IPS-18a (cell line): ENCODE results near the gene ZMYND8.
"Not testable (repeated sequence)": the region's sequence is repeated elsewhere in the genome, so short reads cannot be mapped to it uniquely, and the experiment has no call there.

Source experiments
- H3K27ac ChIP-seq: one replicate; pipeline ENCODE4 v1.5.1; 2013; ENCODE audit warnings: low read length
- H3K27me3 ChIP-seq: one replicate; pipeline ENCODE4 v1.6.1; 2013; ENCODE audit warnings: mild to moderate bottlenecking, low read length; ENCODE audit not compliant: control insufficient read depth, insufficient read depth
- H3K36me3 ChIP-seq: one replicate; pipeline ENCODE4 v1.6.1; 2013; ENCODE audit warnings: low read depth, low read length; ENCODE audit not compliant: control insufficient read depth
- H3K4me1 ChIP-seq: one replicate; pipeline ENCODE4 v1.6.1; 2013; ENCODE audit warnings: low read depth, low read length; ENCODE audit not compliant: control insufficient read depth
- H3K4me3 ChIP-seq: one replicate; pipeline ENCODE4 v1.5.1; 2013; ENCODE audit warnings: low read length
- H3K9ac ChIP-seq: one replicate; pipeline ENCODE4 v1.6.1; 2013; ENCODE audit warnings: mild to moderate bottlenecking, low read length, moderate library complexity
- H3K9me3 ChIP-seq: one replicate; pipeline ENCODE4 v1.6.1; 2013; ENCODE audit warnings: low read depth, low read length; ENCODE audit not compliant: control insufficient read depth

The ZMYND8 gene

DNA sequence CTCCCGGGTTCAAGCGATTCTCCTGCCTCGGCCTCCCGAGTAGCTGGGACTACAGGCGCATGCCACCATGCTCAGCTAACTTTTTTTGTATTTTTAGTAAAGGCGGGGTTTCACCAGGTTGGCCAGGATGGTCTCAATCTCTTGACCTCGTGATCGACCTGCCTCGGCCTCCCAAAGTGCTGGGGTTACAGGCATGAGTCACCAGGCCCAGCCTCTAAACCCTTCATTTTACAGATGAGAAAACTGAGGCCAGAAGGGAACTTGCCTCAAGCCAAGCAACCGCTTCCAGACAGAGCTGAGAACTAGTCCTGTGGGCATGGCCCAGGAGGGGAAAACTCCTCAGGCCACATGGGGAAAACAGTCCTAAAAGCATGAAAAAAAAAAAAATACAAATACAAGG, 47.1 kb downstream of the ZMYND8 start:
- no peak overlapping the region for H3K9ac ChIP-seq
- peak overlapping the region; percentile 22 for H3K27ac ChIP-seq
- H3K27me3 ChIP-seq, result no peaks in the 10 kb centered on the region
- H3K4me3 ChIP-seq, result no peak overlapping the region
- H3K4me1 ChIP-seq, result peaks cover 20% of the 10 kb centered on the region
- H3K36me3 ChIP-seq, result peaks cover 45% of the 10 kb centered on the region
- no peaks in the 10 kb centered on the region for H3K9me3 ChIP-seq

DNA sequence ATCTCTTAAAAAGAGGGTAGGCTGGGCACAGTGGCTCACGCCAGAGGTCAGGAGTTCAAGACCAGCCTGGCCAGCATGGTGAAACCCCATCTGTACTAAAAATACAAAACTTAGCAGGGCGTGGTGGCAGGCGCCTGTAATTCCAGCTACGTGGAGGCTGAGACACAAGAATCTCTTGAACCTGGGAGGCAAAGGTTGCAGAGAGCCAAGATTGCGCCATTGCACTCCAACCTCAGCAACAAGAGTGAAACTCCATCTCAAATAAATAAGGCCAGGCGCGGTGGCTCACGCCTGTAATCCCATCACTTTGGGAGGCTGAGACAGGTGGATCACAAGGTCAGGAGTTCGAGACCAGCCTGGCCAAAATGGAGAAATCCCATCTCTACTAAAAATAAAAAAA, 48.9 kb downstream of the ZMYND8 start:
- peaks cover 30% of the 10 kb centered on the region for H3K4me1 ChIP-seq
- H3K27ac ChIP-seq, result not testable (repeated sequence)
- H3K36me3 ChIP-seq, result peaks cover 60% of the 10 kb centered on the region

DNA sequence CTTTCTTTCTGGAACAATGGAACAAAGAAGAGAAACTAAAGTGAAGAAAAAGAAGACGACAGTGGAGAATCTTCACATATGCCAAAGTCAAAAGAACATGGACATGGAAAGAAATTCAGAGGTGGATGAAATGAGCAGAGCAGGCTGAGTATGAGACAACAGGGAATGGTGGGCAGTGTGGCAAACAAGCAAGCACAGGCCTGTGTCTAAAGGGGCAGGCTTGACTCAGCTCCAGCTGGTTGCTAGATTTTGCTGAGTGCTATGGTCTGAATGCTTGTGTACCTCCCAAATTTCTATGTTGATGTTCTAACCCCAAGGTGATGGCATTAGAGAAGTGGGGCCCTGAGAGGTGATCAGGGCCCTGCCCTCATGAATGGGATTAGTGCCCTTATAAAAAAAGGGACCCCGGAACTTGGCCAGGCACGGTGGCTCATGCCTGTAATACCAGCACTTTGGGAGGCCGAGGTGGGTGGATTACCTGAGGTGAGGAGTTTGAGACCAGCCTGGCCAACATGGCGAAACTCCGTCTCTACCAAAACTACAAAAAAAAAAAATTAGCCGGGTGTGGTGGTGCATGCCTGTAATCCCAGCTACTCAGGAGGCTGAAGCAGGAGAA, 49.6 kb downstream of the ZMYND8 start:
- H3K9me3 ChIP-seq, result no peaks in the 10 kb centered on the region
- no peak overlapping the region for H3K4me3 ChIP-seq
- peaks cover 60% of the 10 kb centered on the region for H3K36me3 ChIP-seq
- H3K27ac ChIP-seq, result no peak overlapping the region
- no peak overlapping the region for H3K9ac ChIP-seq
- no peaks in the 10 kb centered on the region for H3K27me3 ChIP-seq
- peaks cover 28% of the 10 kb centered on the region for H3K4me1 ChIP-seq

More for the DNA sequence above, 48.9 kb downstream of the ZMYND8 start:
- not testable (repeated sequence) for H3K9ac ChIP-seq, H3K27me3 ChIP-seq, H3K4me3 ChIP-seq, H3K9me3 ChIP-seq

DNA sequence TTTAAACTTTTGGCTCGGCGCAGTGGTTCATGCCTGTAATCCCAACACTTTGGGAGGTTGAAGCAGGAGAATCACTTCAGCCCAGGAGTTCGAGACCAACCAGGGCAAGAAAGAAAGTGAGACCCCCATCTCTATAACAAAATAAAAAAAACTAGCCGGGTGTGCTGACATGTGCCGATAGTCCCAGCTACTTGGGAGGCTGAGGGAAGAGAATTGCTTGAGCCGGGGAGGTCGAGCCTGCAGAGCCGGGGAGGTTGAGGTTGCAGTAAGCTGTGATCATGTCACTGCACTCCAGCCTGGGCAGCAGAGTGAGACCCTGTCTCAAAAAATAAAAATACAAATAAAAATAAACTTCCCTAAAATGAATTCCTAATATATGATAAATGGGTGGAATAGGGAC, 50.4 kb downstream of the ZMYND8 start:
- peaks cover 58% of the 10 kb centered on the region for H3K36me3 ChIP-seq
- no peaks in the 10 kb centered on the region for H3K27me3 ChIP-seq
- no peak overlapping the region for H3K27ac ChIP-seq
- no peak overlapping the region for H3K4me3 ChIP-seq
- peaks cover 28% of the 10 kb centered on the region for H3K4me1 ChIP-seq
- no peaks in the 10 kb centered on the region for H3K9me3 ChIP-seq
- H3K9ac ChIP-seq, result no peak overlapping the region

GRCh38 chr20:47305667-47306066, 50.8 kb downstream of the ZMYND8 start:
- Histone ChIP-seq H3K27me3 (no peaks in the 10 kb centered on the region), H3K4me3 (no peak overlapping the region), H3K9ac (no peak overlapping the region), H3K36me3 (peaks cover 61% of the 10 kb centered on the region), H3K27ac (no peak overlapping the region), H3K9me3 (no peaks in the 10 kb centered on the region), H3K4me1 (peaks cover 25% of the 10 kb centered on the region)

DNA sequence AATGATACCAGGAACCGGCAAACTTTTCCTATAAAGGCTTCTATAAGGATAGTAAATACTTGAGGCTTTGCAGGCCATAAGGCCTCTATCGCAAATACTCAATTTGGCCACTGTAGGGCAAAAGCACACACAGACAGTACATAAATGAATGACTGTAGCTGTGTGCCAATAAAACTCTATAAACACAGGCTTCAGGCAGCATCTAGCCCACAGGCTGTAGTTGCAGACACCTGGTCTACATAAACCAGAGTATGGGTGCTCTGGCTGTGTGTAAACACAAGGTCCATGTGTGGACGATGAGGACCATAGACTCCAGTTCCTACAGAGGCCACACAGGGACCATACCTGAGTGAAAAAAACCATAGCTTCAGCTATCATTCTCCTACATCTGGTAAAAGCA, 52.2 kb downstream of the ZMYND8 start:
- H3K27ac ChIP-seq, result peak overlapping the region; percentile 42

GRCh38 chr20:47303736-47304135, 52.8 kb downstream of the ZMYND8 start:
- Histone ChIP-seq H3K9me3 (no peaks in the 10 kb centered on the region), H3K27me3 (no peaks in the 10 kb centered on the region), H3K4me1 (peaks cover 18% of the 10 kb centered on the region), H3K27ac (no peak overlapping the region), H3K36me3 (peaks cover 62% of the 10 kb centered on the region), H3K4me3 (no peak overlapping the region), H3K9ac (no peak overlapping the region)

More for the DNA sequence above, 52.2 kb downstream of the ZMYND8 start:
- H3K9me3 ChIP-seq, result no peaks in the 10 kb centered on the region
- no peaks in the 10 kb centered on the region for H3K27me3 ChIP-seq
- no peak overlapping the region for H3K9ac ChIP-seq
- H3K36me3 ChIP-seq, result peaks cover 62% of the 10 kb centered on the region
- peaks cover 18% of the 10 kb centered on the region for H3K4me1 ChIP-seq
- no peak overlapping the region for H3K4me3 ChIP-seq

DNA sequence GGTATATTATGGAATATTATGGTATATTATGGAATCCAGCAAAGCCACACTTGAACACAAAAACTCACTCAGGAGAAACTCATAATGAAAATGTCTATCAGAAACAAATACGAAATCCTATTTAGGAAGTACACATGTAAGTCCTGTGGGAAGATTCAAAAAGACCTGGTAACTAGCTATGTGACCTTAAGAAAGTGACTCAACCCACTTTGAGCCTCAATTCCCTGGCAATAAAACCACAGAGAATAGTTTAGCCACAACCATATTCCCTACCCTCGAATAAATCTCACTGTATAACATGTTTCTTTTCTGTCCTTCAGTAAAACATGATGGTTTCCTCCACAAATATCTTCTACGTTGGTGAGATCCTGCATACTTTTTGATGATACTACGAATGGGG, 56.4 kb downstream of the ZMYND8 start:
- Histone ChIP-seq H3K27ac (no peak overlapping the region), H3K27me3 (no peaks in the 10 kb centered on the region), H3K4me1 (peaks cover 18% of the 10 kb centered on the region), H3K9me3 (no peaks in the 10 kb centered on the region), H3K36me3 (peaks cover 79% of the 10 kb centered on the region), H3K9ac (no peak overlapping the region), H3K4me3 (no peak overlapping the region)

- no peak overlapping the region for H3K4me3 ChIP-seq
- peaks cover 83% of the 10 kb centered on the region for H3K36me3 ChIP-seq
- no peak overlapping the region for H3K27ac ChIP-seq
- H3K9ac ChIP-seq, result no peak overlapping the region
- H3K4me1 ChIP-seq, result peaks cover 7% of the 10 kb centered on the region
- no peaks in the 10 kb centered on the region for H3K27me3 ChIP-seq
- H3K9me3 ChIP-seq, result no peaks in the 10 kb centered on the region
Observed at GRCh38 chr20:47298624-47299023, 57.9 kb downstream of the ZMYND8 start.

GRCh38 chr20:47297746-47298145, 58.8 kb downstream of the ZMYND8 start:
- Histone ChIP-seq H3K27ac (no peak overlapping the region), H3K4me1 (peaks cover 4% of the 10 kb centered on the region), H3K4me3 (no peak overlapping the region), H3K36me3 (peaks cover 83% of the 10 kb centered on the region), H3K27me3 (no peaks in the 10 kb centered on the region), H3K9me3 (no peaks in the 10 kb centered on the region), H3K9ac (no peak overlapping the region)

GRCh38 chr20:47296950-47297349, 59.5 kb downstream of the ZMYND8 start:
- Histone ChIP-seq H3K4me3 (no peak overlapping the region), H3K27me3 (no peaks in the 10 kb centered on the region), H3K36me3 (peaks cover 86% of the 10 kb centered on the region), H3K9me3 (no peaks in the 10 kb centered on the region), H3K27ac (no peak overlapping the region), H3K9ac (no peak overlapping the region), H3K4me1 (no peaks in the 10 kb centered on the region)

- H3K4me1 ChIP-seq, result no peaks in the 10 kb centered on the region
- no peak overlapping the region for H3K9ac ChIP-seq
- no peak overlapping the region for H3K27ac ChIP-seq
- H3K9me3 ChIP-seq, result no peaks in the 10 kb centered on the region
- H3K36me3 ChIP-seq, result peaks cover 91% of the 10 kb centered on the region
- H3K4me3 ChIP-seq, result no peak overlapping the region
- no peaks in the 10 kb centered on the region for H3K27me3 ChIP-seq
Observed at GRCh38 chr20:47295921-47296426, 60.5 kb downstream of the ZMYND8 start.
